Colonic mucosa (tissue), 4 donors: ENCODE data around the gene GPBP1L1. TPM values are rescaled to one million over a fixed set of nuclear protein-coding genes. Genes with fewer than 3 reads are reported as not detected.
A peak's percentile ranks its signal among the peaks of the same experiment; 100 is the strongest.

Experiments used
- DNase-seq: peaks from one replicate; pipeline ENCODE4 v3.0.0-alpha.2; 2020
- H3K27ac ChIP-seq: fragments of 200-600 bp; one replicate; pipeline ENCODE4 v1.8.0; 2021
- H3K27me3 ChIP-seq: fragments of 200-600 bp; one replicate; pipeline ENCODE4 v1.8.0; 2021
- H3K36me3 ChIP-seq: fragments of 200-600 bp; one replicate; pipeline ENCODE4 v1.8.0; 2021
- H3K4me1 ChIP-seq: fragments of 200-600 bp; one replicate; pipeline ENCODE4 v1.8.0; 2021; ENCODE audit warnings: mild to moderate bottlenecking
- H3K4me3 ChIP-seq: fragments of 200-600 bp; one replicate; pipeline ENCODE4 v1.8.0; 2021
- H3K9ac ChIP-seq, 2 donors: one replicate each; pipeline ENCODE4 v1.7.0; 2013; ENCODE audit warnings: control low read depth in 2 of 2, low read depth in 2 of 2, low read length in 2 of 2
- H3K9me3 ChIP-seq: fragments of 200-600 bp; one replicate; pipeline ENCODE4 v1.8.0; 2021
- CTCF ChIP-seq: fragments of 200-600 bp; IDR thresholded peaks from one replicate; pipeline ENCODE4 v1.8.0; 2022; ENCODE audit warnings: antibody characterized with exemption, mild to moderate bottlenecking
- intact Hi-C: fragments of 100-400 bp; cut with DNase I; formaldehyde crosslinking; loops from one replicate; pipeline ENCODE4 v1.14.1; 2022
- total RNA-seq, 2 donors: library from RNA; stranded (reverse); fragmentation: NEBNext Ultra II Directional in 1 of 2; extraction: Animal tissue kit (Norgen Biotek cat#: 25700) in 1 of 2; gene quantifications; one replicate each; pipeline ENCODE4 v1.2.1, GENCODE V29; 2021
- donor health status: healthy.
- donor health status: DM: no; HTN: no; CAD: no.
- donor health status: DM: no; HTN: no; CAD: no.

Gene GPBP1L1
- total RNA-seq, 2 donors from 2014 or later: 157 to 214 TPM

DNA sequence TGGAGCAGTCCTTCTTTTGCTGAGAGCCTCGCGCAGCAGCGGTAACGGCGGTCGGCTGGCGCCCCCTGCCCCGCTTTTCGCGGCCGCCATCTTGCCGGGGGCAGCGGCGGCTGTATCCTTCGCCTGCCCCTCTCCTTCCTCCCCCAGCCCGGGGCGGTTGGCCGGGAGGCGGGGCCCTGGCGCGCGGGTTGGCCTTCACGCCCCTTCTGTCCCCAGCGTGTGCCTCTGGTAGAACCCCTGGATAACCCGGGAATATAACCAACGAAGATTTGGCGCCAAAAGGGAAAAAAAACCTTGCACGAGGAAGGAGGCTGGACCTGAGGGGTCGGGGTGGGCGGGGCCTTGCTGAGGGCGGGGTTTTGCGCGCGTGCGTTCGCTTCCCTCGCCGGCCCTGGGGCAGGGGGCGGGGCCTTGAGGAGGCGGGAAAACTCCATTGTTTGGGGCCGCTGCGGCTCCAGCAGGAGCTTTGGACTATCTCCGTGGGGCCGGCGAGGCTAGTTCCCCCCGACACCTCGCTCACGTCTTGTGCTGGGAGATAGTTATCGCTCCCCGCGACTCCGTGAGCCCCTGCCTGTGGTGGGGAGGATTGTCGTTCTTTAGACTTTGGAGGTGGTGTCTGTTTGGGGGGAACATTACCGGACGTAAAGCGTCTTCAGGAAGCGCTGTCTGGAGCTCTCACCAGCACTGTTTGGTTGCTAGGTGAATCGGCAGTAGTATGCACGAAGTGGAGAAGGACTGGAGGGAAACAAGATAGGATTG lies 101.8 kb downstream of the GPBP1L1 start:
- no peak for TF ChIP-seq CTCF
- no peaks in the 10 kb centered on the region for H3K36me3 ChIP-seq
- peaks cover 16% of the 10 kb centered on the region for H3K4me1 ChIP-seq
- H3K27me3 ChIP-seq: no peaks in the 10 kb centered on the region
- H3K9ac ChIP-seq: peak overlapping the region; percentile 95 to 98
- intact Hi-C loops: no loop called here
- DNase-seq: peak; percentile 94
- no peaks in the 10 kb centered on the region for H3K9me3 ChIP-seq
- peak overlapping the region; percentile 74 for H3K4me3 ChIP-seq
- peak overlapping the region; percentile 92 for H3K27ac ChIP-seq

GRCh38 chr1:45583666-45584350 lies 102.5 kb downstream of the GPBP1L1 start, which contains the start of gene NASP:
NASP (plus strand) TSS chr1:45584041; CDS start chr1:45584147, 106 bp downstream.
- TF ChIP-seq CTCF: no peak
- intact Hi-C loops: no loop called here
- peak; percentile 92 for DNase-seq
- peaks cover 16% of the 10 kb centered on the region for H3K4me1 ChIP-seq
- H3K9ac ChIP-seq: peak within 1 kb of the TSS; percentile 95 to 98
- peak within 1 kb of the TSS; percentile 92 for H3K27ac ChIP-seq
- H3K36me3 ChIP-seq: no peaks in the 10 kb centered on the region
- no peaks in the 10 kb centered on the region for H3K27me3 ChIP-seq
- no peaks in the 10 kb centered on the region for H3K9me3 ChIP-seq
- peak within 1 kb of the TSS; percentile 74 for H3K4me3 ChIP-seq

- H3K27me3 ChIP-seq: no peaks in the 10 kb centered on the region
- H3K4me3 ChIP-seq: peak overlapping the region; percentile 74
- DNase-seq: peak; percentile 96
- H3K9ac ChIP-seq: peak overlapping the region; percentile 95 to 98
- H3K4me1 ChIP-seq: peaks cover 16% of the 10 kb centered on the region
- intact Hi-C loops: no loop called here
- H3K36me3 ChIP-seq: no peaks in the 10 kb centered on the region
- no peaks in the 10 kb centered on the region for H3K9me3 ChIP-seq
- peak overlapping the region; percentile 92 for H3K27ac ChIP-seq
- TF ChIP-seq CTCF: no peak
These were observed 103.1 kb downstream of the GPBP1L1 start for GRCh38 chr1:45583264-45583665.

Other genes starting within 250 kb of the GPBP1L1 start
- gene TESK2, start 195.4 kb downstream of the GPBP1L1 start, total RNA-seq: 10 to 100 TPM; 11.3 to 15.3 TPM
- 1 to 10 TPM in 1 of 2 donors, under 1 TPM in 1; 0.96 to 2.2 TPM for gene CCDC163, start 186.5 kb downstream of the GPBP1L1 start, total RNA-seq
- 10 to 100 TPM in 1 of 2 donors, 1 to 10 TPM in 1; 5.9 to 23.6 TPM for gene MMACHC, start 186.2 kb downstream of the GPBP1L1 start, total RNA-seq
- gene PRDX1, start 164.6 kb downstream of the GPBP1L1 start, total RNA-seq: 100 to 1,000 TPM; 325 to 508 TPM
- 100 to 1,000 TPM; 203 to 263 TPM for gene AKR1A1, start 135.7 kb downstream of the GPBP1L1 start, total RNA-seq
- gene NASP, start 102.5 kb downstream of the GPBP1L1 start, total RNA-seq: 100 to 1,000 TPM in 1 of 2 donors, 10 to 100 TPM in 1; 54.7 to 119 TPM
- 1 to 10 TPM; 1.8 to 2.4 TPM for gene CCDC17, start 62.5 kb downstream of the GPBP1L1 start, total RNA-seq
- 10 to 100 TPM; 21.4 to 23.6 TPM for gene TMEM69, start 1.6 kb upstream of the GPBP1L1 start, total RNA-seq
- gene IPP, start 64.1 kb upstream of the GPBP1L1 start, total RNA-seq: 10 to 100 TPM; 17.7 to 19.2 TPM
- gene MAST2, start 117.1 kb upstream of the GPBP1L1 start, total RNA-seq: 10 to 100 TPM; 76.3 to 79.1 TPM